Measurements from ENCODE around the gene TRPM1. TPM values are rescaled to one million over a fixed set of nuclear protein-coding genes. Genes with fewer than 3 reads are reported as not detected.

The TRPM1 gene
- total RNA-seq, 6 experiments from 2014 or later, result not detected

- TF ChIP-seq POLR2A (IDR thresholded peaks at IDR 0.05) (no peak), CTCF (IDR thresholded peaks at IDR 0.05) (no peak)
- Histone ChIP-seq H3K36me3 (no peaks in the 10 kb centered on the region), H3K9me3 (no peaks in the 10 kb centered on the region), H3K4me3 (no peak overlapping the region), H3K27me3 (no peaks in the 10 kb centered on the region), H3K4me1 (no peaks in the 10 kb centered on the region), H3K27ac (no peak overlapping the region)
- intact Hi-C loops (cut with DNase I), result no loop called here
- DNase-seq, result no peak
- 79% methylated on average over 2 of the region's 8 CpGs for WGBS (ENCODE audit: insufficient coverage, low coverage, low lambda C conversion rate, missing lambda C conversion rate)
- no peak for ATAC-seq
Measured at GRCh38 chr15:31040611-31041010, 60.9 kb downstream of the TRPM1 start.

- intact Hi-C loops (cut with DNase I), result no loop called here
- 76% methylated on average over 5 of the region's 16 CpGs for WGBS (ENCODE audit: insufficient coverage, low coverage, low lambda C conversion rate, missing lambda C conversion rate)
- ATAC-seq, result no peak
Measured at GRCh38 chr15:31039961-31040360, 61.6 kb downstream of the TRPM1 start.

GRCh38 chr15:31037731-31038477 lies 63.6 kb downstream of the TRPM1 start:
- WGBS (ENCODE audit: insufficient coverage, low coverage, low lambda C conversion rate, missing lambda C conversion rate), result 89% methylated on average over 10 of the region's 10 CpGs
- Histone ChIP-seq H3K9me3 (no peaks in the 10 kb centered on the region), H3K27me3 (no peaks in the 10 kb centered on the region), H3K27ac (no peak overlapping the region), H3K4me3 (no peak overlapping the region), H3K4me1 (no peaks in the 10 kb centered on the region), H3K36me3 (no peaks in the 10 kb centered on the region)
- TF ChIP-seq POLR2A (IDR thresholded peaks at IDR 0.05), result no peak
- intact Hi-C loops (cut with DNase I), result no loop called here
- ATAC-seq (no peak), DNase-seq (no peak)

More at GRCh38 chr15:31039961-31040360, 61.6 kb downstream of the TRPM1 start:
- TF ChIP-seq POLR2A (IDR thresholded peaks at IDR 0.05) (no peak), CTCF (IDR thresholded peaks at IDR 0.05) (no peak)
- Histone ChIP-seq H3K36me3 (no peaks in the 10 kb centered on the region), H3K27ac (no peak overlapping the region), H3K4me1 (no peaks in the 10 kb centered on the region), H3K27me3 (no peaks in the 10 kb centered on the region), H3K4me3 (no peak overlapping the region), H3K9me3 (no peaks in the 10 kb centered on the region)
- no peak for DNase-seq

- no peaks in the 10 kb centered on the region for H3K27me3 ChIP-seq
- 55% methylated on average over 4 of the region's 9 CpGs for WGBS (ENCODE audit: insufficient coverage, low coverage, low lambda C conversion rate, missing lambda C conversion rate)
- TF ChIP-seq POLR2A (IDR thresholded peaks at IDR 0.05) (no peak), CTCF (IDR thresholded peaks at IDR 0.05) (no peak)
- no peak for DNase-seq
- intact Hi-C loops (cut with DNase I), result no loop called here
- H3K9me3 ChIP-seq, result no peaks in the 10 kb centered on the region
- no peak for ATAC-seq
- H3K27ac ChIP-seq, result no peak overlapping the region
- no peaks in the 10 kb centered on the region for H3K36me3 ChIP-seq
- no peaks in the 10 kb centered on the region for H3K4me1 ChIP-seq
- no peak overlapping the region for H3K4me3 ChIP-seq
Measured at GRCh38 chr15:31036783-31037182, 64.7 kb downstream of the TRPM1 start.

- H3K4me3 ChIP-seq, result no peak overlapping the region
- no peaks in the 10 kb centered on the region for H3K36me3 ChIP-seq
- H3K4me1 ChIP-seq, result no peaks in the 10 kb centered on the region
- WGBS (ENCODE audit: insufficient coverage, low coverage, low lambda C conversion rate, missing lambda C conversion rate), result 72% methylated on average over 5 of the region's 7 CpGs
- DNase-seq, result no peak
- no peak for ATAC-seq
- H3K27me3 ChIP-seq, result no peaks in the 10 kb centered on the region
- H3K9me3 ChIP-seq, result no peaks in the 10 kb centered on the region
- intact Hi-C loops (cut with DNase I), result no loop called here
- TF ChIP-seq CTCF (IDR thresholded peaks at IDR 0.05) (no peak), POLR2A (IDR thresholded peaks at IDR 0.05) (no peak)
- H3K27ac ChIP-seq, result no peak overlapping the region
Measured at GRCh38 chr15:31035610-31036009, 65.9 kb downstream of the TRPM1 start.
